ENCODE data around the gene GALNT18.

DNA sequence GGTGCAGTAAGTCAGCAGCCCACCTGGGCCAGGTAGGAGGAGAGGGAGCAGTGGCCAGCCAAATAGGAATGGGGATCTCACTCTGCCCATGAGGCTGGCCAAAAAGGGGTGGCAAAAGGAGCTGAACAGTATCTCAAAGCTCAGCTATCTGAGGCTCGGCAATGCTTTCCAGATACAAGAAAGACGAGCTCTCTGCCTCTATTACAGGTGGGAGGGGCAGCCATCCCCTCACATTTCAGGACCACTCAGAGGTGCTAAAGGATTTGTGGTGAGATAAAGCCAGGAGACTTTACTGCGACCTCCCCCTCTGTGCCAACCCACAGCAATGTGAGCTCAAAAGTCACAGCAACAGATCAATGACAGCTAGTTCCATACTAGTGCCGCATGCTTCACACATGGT lies 42.1 kb upstream of the GALNT18 start:
- no peak for TF ChIP-seq POLR2A (IDR thresholded peaks at IDR 0.05)
- TF ChIP-seq, protein P1, sequence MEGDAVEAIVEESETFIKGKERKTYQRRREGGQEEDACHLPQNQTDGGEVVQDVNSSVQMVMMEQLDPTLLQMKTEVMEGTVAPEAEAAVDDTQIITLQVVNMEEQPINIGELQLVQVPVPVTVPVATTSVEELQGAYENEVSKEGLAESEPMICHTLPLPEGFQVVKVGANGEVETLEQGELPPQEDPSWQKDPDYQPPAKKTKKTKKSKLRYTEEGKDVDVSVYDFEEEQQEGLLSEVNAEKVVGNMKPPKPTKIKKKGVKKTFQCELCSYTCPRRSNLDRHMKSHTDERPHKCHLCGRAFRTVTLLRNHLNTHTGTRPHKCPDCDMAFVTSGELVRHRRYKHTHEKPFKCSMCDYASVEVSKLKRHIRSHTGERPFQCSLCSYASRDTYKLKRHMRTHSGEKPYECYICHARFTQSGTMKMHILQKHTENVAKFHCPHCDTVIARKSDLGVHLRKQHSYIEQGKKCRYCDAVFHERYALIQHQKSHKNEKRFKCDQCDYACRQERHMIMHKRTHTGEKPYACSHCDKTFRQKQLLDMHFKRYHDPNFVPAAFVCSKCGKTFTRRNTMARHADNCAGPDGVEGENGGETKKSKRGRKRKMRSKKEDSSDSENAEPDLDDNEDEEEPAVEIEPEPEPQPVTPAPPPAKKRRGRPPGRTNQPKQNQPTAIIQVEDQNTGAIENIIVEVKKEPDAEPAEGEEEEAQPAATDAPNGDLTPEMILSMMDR (IDR thresholded peaks at IDR 0.05) = no peak

All from prostate gland (tissue), 2 donors.